WTC11 (cell line): ENCODE results near the gene VIM. TPM values are rescaled to one million over a fixed set of nuclear protein-coding genes. Genes with fewer than 3 reads are reported as not detected.

Experiments used
- ATAC-seq: fragments of 200-7000 bp; cut with Tn5 transposase; 2 replicates; pipeline ENCODE4 v1.10.0; 2021; ENCODE audit warnings: mild to moderate bottlenecking, moderate library complexity
- CTCF ChIA-PET: fragments of 300-600 bp; sonication (Branson Sonifier 250); formaldehyde crosslinking; loops from one replicate; lab custom pipeline; 2021; ENCODE audit warnings: antibody characterized with exemption; lab: Charles Lee
- POLR2A ChIA-PET: fragments of 350-600 bp; sonication (Branson Sonifier 250); formaldehyde crosslinking; loops from one replicate; lab custom pipeline; 2021; ENCODE audit warnings: antibody characterized with exemption; lab: Charles Lee
- DNase-seq: peaks from one replicate; pipeline ENCODE4 v3.0.0; 2021; ENCODE audit warnings: low spot score
- H3K27ac Mint-ChIP-seq: 2 replicates; pipeline ENCODE4 v1.8.0; 2021; ENCODE audit warnings: mixed read lengths
- H3K27me3 Mint-ChIP-seq: 2 replicates; pipeline ENCODE4 v1.8.0; 2021; ENCODE audit warnings: low read depth, mild to moderate bottlenecking, moderate library complexity, mixed read lengths
- H3K36me3 Mint-ChIP-seq: 2 replicates; pipeline ENCODE4 v1.8.0; 2021; ENCODE audit warnings: mixed read lengths
- H3K4me1 Mint-ChIP-seq: 2 replicates; pipeline ENCODE4 v1.8.0; 2022; ENCODE audit warnings: mixed read lengths
- H3K4me3 Mint-ChIP-seq: 2 replicates; pipeline ENCODE4 v1.8.0; 2021; ENCODE audit warnings: mild to moderate bottlenecking, moderate library complexity, mixed read lengths
- H3K9me3 Mint-ChIP-seq: 2 replicates; pipeline ENCODE4 v1.8.0; 2021; ENCODE audit warnings: mixed read lengths
- CREB1 ChIP-seq: sonication (generic); formaldehyde crosslinking; IDR thresholded peaks from 2 replicates; pipeline ENCODE4 v1.8.0; 2023; ENCODE audit warnings: mild to moderate bottlenecking, missing genetic modification reagents
- FOXJ3 ChIP-seq: sonication (generic); formaldehyde crosslinking; IDR thresholded peaks from 2 replicates; pipeline ENCODE4 v1.9.0; 2021; ENCODE audit warnings: missing genetic modification reagents, mild to moderate bottlenecking, borderline replicate concordance
- HMGA2 ChIP-seq: fragments of 250-450 bp; sonication (Bioruptor Pico); IDR thresholded peaks from 2 replicates; pipeline ENCODE4 v1.4.0; 2021; ENCODE audit warnings: mild to moderate bottlenecking, moderate library complexity
- JAZF1 ChIP-seq: fragments of 250-450 bp; sonication (Bioruptor Pico); IDR thresholded peaks from 2 replicates; pipeline ENCODE4 v1.9.0; 2021; ENCODE audit warnings: moderate library complexity, mild to moderate bottlenecking, inconsistent platforms
- NFATC4 ChIP-seq: fragments of 250-450 bp; sonication (Bioruptor Pico); IDR thresholded peaks from 2 replicates; pipeline ENCODE4 v1.9.0; 2021; ENCODE audit warnings: mild to moderate bottlenecking
- OVOL2 ChIP-seq: fragments of 250-450 bp; sonication (Bioruptor Pico); IDR thresholded peaks from 2 replicates; pipeline ENCODE4 v1.9.0; 2021; ENCODE audit warnings: mild to moderate bottlenecking, borderline replicate concordance
- PRDM15 ChIP-seq: sonication (generic); formaldehyde crosslinking; IDR thresholded peaks from 2 replicates; pipeline ENCODE4 v1.8.0; 2022; ENCODE audit warnings: missing genetic modification reagents
- RELA ChIP-seq: sonication (generic); formaldehyde crosslinking; IDR thresholded peaks from 2 replicates; pipeline ENCODE4 v1.8.1; 2022; ENCODE audit warnings: missing genetic modification reagents, mild to moderate bottlenecking, borderline replicate concordance
- SMAD4 ChIP-seq: sonication (generic); formaldehyde crosslinking; IDR thresholded peaks from 2 replicates; pipeline ENCODE4 v1.8.0; 2022; ENCODE audit warnings: mild to moderate bottlenecking, missing genetic modification reagents
- ZNF232 ChIP-seq: sonication (generic); formaldehyde crosslinking; IDR thresholded peaks from 2 replicates; pipeline ENCODE4 v1.8.0; 2022; ENCODE audit warnings: mild to moderate bottlenecking, missing genetic modification reagents
- ZNF532 ChIP-seq: fragments of 250-450 bp; sonication (Bioruptor Pico); IDR thresholded peaks from 2 replicates; pipeline ENCODE4 v1.9.0; 2021; ENCODE audit warnings: mild to moderate bottlenecking, borderline replicate concordance
- total RNA-seq: library from RNA; stranded (reverse); gene quantifications from 3 replicates; pipeline ENCODE4 v1.2.3, GENCODE V29; 2021
- TF ChIP-seq, protein P1 (sequence below): sonication (generic); formaldehyde crosslinking; IDR thresholded peaks from 2 replicates; pipeline ENCODE4 v1.8.1; 2023; ENCODE audit warnings: mild to moderate bottlenecking, missing genetic modification reagents, moderate library complexity
- TF ChIP-seq, protein P2 (sequence below): fragments of 250-450 bp; sonication (Bioruptor Pico); IDR thresholded peaks from 2 replicates; pipeline ENCODE4 v1.9.0; 2021; ENCODE audit warnings: mild to moderate bottlenecking
- TF ChIP-seq, protein P3 (sequence below): sonication (generic); formaldehyde crosslinking; conservative IDR thresholded peaks from 2 replicates; pipeline ENCODE4 v1.8.1; 2023; ENCODE audit warnings: mild to moderate bottlenecking, low read depth, missing genetic modification reagents, moderate library complexity
- TF ChIP-seq, protein P4 (sequence below): sonication (generic); formaldehyde crosslinking; IDR thresholded peaks from 2 replicates; pipeline ENCODE4 v1.8.1; 2023; ENCODE audit warnings: mild to moderate bottlenecking, missing genetic modification reagents

The VIM gene
- total RNA-seq, 1 experiment from 2014 or later = 74.1 TPM

DNA sequence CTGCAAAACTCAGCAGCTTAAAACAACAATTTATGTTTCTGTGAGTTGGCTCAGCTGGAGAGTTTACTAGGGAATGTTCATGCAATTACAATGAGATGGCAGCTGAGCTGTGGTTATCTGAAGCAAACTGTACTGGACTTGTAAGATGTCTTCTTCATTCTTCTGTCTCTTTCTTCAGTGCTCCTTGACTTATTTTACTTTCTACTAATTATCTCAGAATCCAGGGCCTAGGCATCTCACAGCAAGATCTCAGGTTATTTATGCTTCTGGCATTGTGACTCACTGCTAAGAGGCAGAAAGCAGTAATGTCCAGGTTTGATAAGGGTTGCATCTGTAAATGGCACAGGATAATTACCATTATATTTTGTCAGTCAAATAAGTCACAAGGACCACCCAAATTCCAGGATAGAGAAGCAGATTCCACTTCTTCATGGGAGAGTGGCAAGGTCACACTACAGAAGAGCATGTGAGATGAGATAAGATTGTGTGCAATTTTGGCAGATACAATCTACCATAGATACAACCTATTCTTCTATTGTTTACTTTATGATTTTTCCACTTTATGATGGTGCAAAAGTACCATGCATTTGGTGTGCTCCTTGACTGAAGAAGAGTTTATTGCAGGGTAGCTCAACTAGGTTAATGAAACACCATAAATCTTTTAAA, 16.8 kb downstream of the VIM start (continued):
- TF ChIP-seq, protein P1, sequence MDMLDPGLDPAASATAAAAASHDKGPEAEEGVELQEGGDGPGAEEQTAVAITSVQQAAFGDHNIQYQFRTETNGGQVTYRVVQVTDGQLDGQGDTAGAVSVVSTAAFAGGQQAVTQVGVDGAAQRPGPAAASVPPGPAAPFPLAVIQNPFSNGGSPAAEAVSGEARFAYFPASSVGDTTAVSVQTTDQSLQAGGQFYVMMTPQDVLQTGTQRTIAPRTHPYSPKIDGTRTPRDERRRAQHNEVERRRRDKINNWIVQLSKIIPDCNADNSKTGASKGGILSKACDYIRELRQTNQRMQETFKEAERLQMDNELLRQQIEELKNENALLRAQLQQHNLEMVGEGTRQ (CRISPR knock-in tag) = no peak
- no peak for TF ChIP-seq PRDM15
- no peak for TF ChIP-seq HMGA2 (CRISPR knock-in tag)
- no peak for TF ChIP-seq FOXJ3
- TF ChIP-seq, protein P2, sequence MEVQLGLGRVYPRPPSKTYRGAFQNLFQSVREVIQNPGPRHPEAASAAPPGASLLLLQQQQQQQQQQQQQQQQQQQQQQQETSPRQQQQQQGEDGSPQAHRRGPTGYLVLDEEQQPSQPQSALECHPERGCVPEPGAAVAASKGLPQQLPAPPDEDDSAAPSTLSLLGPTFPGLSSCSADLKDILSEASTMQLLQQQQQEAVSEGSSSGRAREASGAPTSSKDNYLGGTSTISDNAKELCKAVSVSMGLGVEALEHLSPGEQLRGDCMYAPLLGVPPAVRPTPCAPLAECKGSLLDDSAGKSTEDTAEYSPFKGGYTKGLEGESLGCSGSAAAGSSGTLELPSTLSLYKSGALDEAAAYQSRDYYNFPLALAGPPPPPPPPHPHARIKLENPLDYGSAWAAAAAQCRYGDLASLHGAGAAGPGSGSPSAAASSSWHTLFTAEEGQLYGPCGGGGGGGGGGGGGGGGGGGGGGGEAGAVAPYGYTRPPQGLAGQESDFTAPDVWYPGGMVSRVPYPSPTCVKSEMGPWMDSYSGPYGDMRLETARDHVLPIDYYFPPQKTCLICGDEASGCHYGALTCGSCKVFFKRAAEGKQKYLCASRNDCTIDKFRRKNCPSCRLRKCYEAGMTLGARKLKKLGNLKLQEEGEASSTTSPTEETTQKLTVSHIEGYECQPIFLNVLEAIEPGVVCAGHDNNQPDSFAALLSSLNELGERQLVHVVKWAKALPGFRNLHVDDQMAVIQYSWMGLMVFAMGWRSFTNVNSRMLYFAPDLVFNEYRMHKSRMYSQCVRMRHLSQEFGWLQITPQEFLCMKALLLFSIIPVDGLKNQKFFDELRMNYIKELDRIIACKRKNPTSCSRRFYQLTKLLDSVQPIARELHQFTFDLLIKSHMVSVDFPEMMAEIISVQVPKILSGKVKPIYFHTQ = no peak
- TF ChIP-seq, protein P3, sequence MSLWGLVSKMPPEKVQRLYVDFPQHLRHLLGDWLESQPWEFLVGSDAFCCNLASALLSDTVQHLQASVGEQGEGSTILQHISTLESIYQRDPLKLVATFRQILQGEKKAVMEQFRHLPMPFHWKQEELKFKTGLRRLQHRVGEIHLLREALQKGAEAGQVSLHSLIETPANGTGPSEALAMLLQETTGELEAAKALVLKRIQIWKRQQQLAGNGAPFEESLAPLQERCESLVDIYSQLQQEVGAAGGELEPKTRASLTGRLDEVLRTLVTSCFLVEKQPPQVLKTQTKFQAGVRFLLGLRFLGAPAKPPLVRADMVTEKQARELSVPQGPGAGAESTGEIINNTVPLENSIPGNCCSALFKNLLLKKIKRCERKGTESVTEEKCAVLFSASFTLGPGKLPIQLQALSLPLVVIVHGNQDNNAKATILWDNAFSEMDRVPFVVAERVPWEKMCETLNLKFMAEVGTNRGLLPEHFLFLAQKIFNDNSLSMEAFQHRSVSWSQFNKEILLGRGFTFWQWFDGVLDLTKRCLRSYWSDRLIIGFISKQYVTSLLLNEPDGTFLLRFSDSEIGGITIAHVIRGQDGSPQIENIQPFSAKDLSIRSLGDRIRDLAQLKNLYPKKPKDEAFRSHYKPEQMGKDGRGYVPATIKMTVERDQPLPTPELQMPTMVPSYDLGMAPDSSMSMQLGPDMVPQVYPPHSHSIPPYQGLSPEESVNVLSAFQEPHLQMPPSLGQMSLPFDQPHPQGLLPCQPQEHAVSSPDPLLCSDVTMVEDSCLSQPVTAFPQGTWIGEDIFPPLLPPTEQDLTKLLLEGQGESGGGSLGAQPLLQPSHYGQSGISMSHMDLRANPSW (CRISPR knock-in tag) = no peak
- TF ChIP-seq SMAD4 (CRISPR knock-in tag) = no peak
- TF ChIP-seq ZNF532 = no peak

DNA sequence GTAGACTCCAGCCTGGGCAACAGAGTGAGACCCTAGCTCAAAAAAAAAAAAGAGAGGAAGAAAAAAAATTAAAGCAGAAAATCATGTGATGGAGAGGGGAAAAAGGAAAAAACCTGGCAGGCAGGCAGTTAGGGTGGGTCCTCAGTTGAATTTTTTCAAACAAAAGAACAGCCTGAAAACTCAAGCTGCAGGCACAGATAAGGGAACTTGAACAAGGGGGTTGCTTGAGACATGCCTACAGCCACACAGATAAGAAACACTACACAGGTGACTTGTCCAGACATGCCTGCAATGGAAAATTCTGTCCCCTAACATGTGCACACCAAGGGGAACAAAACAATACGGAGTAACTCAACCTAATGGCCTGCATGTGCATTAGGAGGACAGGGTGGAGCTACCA, 19.2 kb downstream of the VIM start:
- peaks cover 29% of the 10 kb centered on the region for H3K9me3 Mint-ChIP-seq
- TF ChIP-seq NFATC4 (CRISPR knock-in tag) = no peak
- no peak for TF ChIP-seq ZNF232
- no peak for TF ChIP-seq OVOL2 (CRISPR knock-in tag)
- TF ChIP-seq, protein P4, sequence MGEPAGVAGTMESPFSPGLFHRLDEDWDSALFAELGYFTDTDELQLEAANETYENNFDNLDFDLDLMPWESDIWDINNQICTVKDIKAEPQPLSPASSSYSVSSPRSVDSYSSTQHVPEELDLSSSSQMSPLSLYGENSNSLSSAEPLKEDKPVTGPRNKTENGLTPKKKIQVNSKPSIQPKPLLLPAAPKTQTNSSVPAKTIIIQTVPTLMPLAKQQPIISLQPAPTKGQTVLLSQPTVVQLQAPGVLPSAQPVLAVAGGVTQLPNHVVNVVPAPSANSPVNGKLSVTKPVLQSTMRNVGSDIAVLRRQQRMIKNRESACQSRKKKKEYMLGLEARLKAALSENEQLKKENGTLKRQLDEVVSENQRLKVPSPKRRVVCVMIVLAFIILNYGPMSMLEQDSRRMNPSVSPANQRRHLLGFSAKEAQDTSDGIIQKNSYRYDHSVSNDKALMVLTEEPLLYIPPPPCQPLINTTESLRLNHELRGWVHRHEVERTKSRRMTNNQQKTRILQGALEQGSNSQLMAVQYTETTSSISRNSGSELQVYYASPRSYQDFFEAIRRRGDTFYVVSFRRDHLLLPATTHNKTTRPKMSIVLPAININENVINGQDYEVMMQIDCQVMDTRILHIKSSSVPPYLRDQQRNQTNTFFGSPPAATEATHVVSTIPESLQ (CRISPR knock-in tag) = no peak
- TF ChIP-seq CREB1 = no peak
- TF ChIP-seq, protein P3 (CRISPR knock-in tag) = no peak
- no peak for TF ChIP-seq RELA (CRISPR knock-in tag)
- TF ChIP-seq JAZF1 (CRISPR knock-in tag) = no peak

More for the DNA sequence above, 19.2 kb downstream of the VIM start:
- ATAC-seq (no peak), DNase-seq (no peak)
- ChIA-PET CTCF (interaction anchor here (1.7 kb wide), 1 partner anchor 17 kb away, joined by 4 read pairs; no protein-coding TSS in a partner anchor), POLR2A (interaction anchor here (0.6 kb wide), 1 partner anchor 378 kb away, joined by 3 read pairs; no protein-coding TSS in a partner anchor)
- peaks cover 6% of the 10 kb centered on the region; the same call in 1 of the 2 replicates for H3K27me3 Mint-ChIP-seq
- no peaks in the 10 kb centered on the region for H3K4me1 Mint-ChIP-seq
- no peak overlapping the region for H3K27ac Mint-ChIP-seq
- H3K4me3 Mint-ChIP-seq = no peak overlapping the region
- peaks cover 23% of the 10 kb centered on the region for H3K36me3 Mint-ChIP-seq
